A549 treated with RU486 at 1 μM for 4 hours (cell line): ENCODE data around the gene PRDM5. TPM values are rescaled to one million over a fixed set of nuclear protein-coding genes. Genes with fewer than 3 reads are reported as not detected.

ENCODE experiments used
- total RNA-seq: library from RNA; stranded (reverse); fragments of 200-300 nt; extraction: Qiagen RNA extraction; gene quantifications from 5 replicates; pipeline ENCODE4 v1.2.3, GENCODE V29; 2022; ENCODE audit warnings: low read depth

The PRDM5 gene
- total RNA-seq = 3.3 to 5.8 TPM (median 4.9 TPM) in 5 replicates

DNA sequence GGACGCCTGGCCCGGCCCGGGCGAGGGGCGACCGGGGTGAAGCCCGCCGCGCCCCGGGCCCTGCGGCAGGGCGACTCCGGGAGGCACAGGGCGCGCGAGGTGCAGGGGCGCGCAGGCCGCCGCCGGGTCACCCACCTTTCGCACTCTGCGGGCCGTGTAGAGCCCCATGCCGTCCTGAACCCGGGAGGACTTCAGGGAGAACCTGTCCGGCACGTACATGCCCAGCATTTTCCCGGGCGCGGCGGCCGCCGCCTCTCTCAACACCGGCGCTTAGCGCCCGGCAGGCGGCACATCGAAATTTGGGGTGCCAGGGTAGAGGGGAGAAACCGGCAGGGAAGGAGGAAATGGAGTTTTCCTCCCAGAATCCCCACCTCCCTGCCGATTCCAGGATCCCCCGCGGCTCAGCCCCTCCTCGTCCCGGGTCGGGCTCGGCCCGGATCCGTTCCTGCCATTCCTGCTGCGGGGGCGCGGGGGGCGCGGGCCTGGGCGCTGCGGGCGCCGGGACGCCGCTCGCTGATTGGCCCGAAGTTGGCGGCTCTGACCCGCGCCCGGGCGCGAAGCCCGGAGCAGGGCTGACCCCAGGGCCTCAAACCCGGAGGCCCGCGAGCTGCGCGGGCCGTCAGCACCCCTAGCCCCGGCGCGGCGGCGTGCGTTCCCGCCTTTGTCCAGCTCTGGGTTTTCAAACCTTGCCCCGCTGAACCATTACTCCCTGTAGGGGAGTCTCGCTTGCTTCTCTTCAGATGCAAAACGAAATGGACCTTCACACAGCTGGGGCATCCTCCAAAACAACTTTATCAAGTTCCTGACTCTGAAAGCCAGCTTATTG lies at the start of gene PRDM5:
PRDM5 (minus strand) TSS at position 346 of the 826 bp plus-strand sequence; CDS start at position 228, 118 bp downstream.

Other genes with a start within 250 kb of the PRDM5 start
- gene NDNF, start 149.8 kb upstream of the PRDM5 start, total RNA-seq = not detected in 5 replicates
- gene TNIP3, start 241.6 kb upstream of the PRDM5 start, total RNA-seq = 0.22 to 0.68 TPM (median 0.32 TPM) in 5 replicates